Body of pancreas (tissue), 4 donors: ENCODE results near the gene DNASE1L3. TPM values are rescaled to one million over a fixed set of nuclear protein-coding genes. Genes with fewer than 3 reads are reported as not detected.

ENCODE experiments used
- ATAC-seq: fragments of 150-250 bp; one replicate; pipeline ENCODE4 v1.9.1; 2016
- DNase-seq, 4 donors: peaks; one replicate each; pipeline ENCODE4 v3.0.0-alpha.2; 2019
- H3K27ac ChIP-seq, 4 donors: fragments of 200-600 bp; sonication (generic); 1 replicate in 3 of 4; 2 replicates in 1 of 4; pipeline versions ENCODE4 v1.5.1 to v1.6.1; 2016 to 2019; ENCODE audit warnings: mild to moderate bottlenecking in 1 of 4, mixed read lengths in 1 of 4, moderate library complexity in 1 of 4
- H3K27me3 ChIP-seq, 2 donors: fragments of 200-600 bp; sonication (generic); one replicate each; pipeline ENCODE4 v1.6.0; 2016; ENCODE audit warnings: mild to moderate bottlenecking in 1 of 2
- H3K36me3 ChIP-seq, 2 donors: fragments of 200-600 bp; sonication (generic); replicated peaks in 1 of 2; 2 replicates each; pipeline ENCODE4 v1.5.1; 2016; ENCODE audit warnings: low read depth in 2 of 2; ENCODE audit not compliant: insufficient read depth in 1 of 2
- H3K4me1 ChIP-seq: fragments of 200-600 bp; sonication (generic); one replicate; pipeline ENCODE4 v1.6.0; 2016
- H3K4me3 ChIP-seq, 2 donors: fragments of 200-600 bp; sonication (generic); 1 replicate in 1 of 2; 2 replicates in 1 of 2; pipeline ENCODE4 v1.5.1; 2016 to 2019
- H3K9me3 ChIP-seq, 3 donors: fragments of 200-600 bp; sonication (generic); 1 replicate in 2 of 3; 2 replicates in 1 of 3; pipeline ENCODE4 v1.5.1; 2016
- POLR2A ChIP-seq, 3 donors: fragments of 450-650 bp; IDR thresholded peaks; one replicate each; pipeline ENCODE4 v1.6.1; 2016; ENCODE audit warnings: antibody characterized with exemption in 3 of 3, mild to moderate bottlenecking in 2 of 3
- WGBS, 2 donors: methylation state at CpG; one replicate each; pipeline ENCODE4 v1.1.5; 2017; 5-methylcytosine and 5-hydroxymethylcytosine counted together
- intact Hi-C: fragments of 100-400 bp; cut with DNase I; formaldehyde crosslinking; loops from one replicate; pipeline ENCODE4 v1.15.1; 2023
- total RNA-seq, 2 donors: library from RNA; depleted of rRNA; stranded (reverse); fragments of >200 nt; gene quantifications; one replicate each; pipeline ENCODE4 v1.1.0, GENCODE V29; 2016
- TF ChIP-seq, protein P1 (sequence below), 7 experiments: fragments of 450-650 bp in 4 of 7; fragments of 200-600 bp in 3 of 7; sonication (generic) in 3 of 7; IDR thresholded peaks; one replicate each; pipeline ENCODE4 v1.5.1; 2016 to 2019; ENCODE audit warnings: antibody characterized with exemption in 7 of 7

The DNASE1L3 gene
- total RNA-seq, 2 donors from 2014 or later = 2.1 TPM; not detected in 1

DNA sequence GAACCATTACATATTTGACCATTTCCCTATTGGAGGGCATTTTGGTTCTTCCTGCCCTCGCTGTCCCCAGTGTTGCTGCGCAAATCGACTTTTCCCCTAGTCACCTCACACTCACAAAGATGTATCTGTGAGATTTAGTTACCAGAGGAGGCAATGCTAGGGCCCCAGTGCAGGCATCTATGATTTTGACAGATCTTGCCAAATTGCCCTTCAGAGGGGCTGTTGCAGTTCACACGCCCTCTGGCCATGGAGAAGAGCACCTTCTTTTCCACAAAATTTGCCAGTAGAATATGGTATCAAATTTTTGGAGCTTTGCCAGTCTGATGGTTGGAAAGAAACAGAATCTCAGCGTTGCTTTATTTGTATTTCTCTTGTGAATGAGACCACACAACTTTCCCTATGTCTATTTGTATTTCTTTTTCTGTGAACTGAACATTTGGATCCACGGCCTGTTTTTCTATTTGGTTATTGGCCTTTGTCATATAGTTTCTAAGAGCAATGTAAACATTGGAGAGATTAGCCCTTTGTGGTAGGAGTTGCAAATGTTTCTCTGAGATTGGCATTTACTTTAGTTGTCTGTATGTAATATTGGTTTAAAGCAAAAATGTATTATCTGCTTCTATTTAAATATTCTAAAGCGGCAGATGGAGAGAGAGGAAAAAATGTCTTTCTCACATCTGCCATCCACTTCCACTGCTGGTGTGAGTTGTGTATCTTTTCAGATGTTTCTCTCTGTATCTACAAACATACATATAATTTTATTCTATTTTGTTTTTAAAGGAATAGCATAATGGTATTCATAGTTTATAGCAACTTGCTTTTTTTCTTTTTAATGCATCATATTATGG, 66.1 kb downstream of the DNASE1L3 start:
- WGBS, 2 donors = 46 to 54% methylated on average over 7 of the region's 7 CpGs
- Histone ChIP-seq H3K27me3 (no peaks in the 10 kb centered on the region), H3K4me1 (peaks cover 23% of the 10 kb centered on the region), H3K4me3 (no peak overlapping the region), H3K9me3 (no peaks in the 10 kb centered on the region), H3K27ac (peak overlapping the region; percentile 17 to 39 (median 24)), H3K36me3 (peaks cover under 1 to 36% of the 10 kb centered on the region in 2 donors)
- peak in 2 of 4 donors; percentile 45 to 51 for DNase-seq
- TF ChIP-seq, protein P1, sequence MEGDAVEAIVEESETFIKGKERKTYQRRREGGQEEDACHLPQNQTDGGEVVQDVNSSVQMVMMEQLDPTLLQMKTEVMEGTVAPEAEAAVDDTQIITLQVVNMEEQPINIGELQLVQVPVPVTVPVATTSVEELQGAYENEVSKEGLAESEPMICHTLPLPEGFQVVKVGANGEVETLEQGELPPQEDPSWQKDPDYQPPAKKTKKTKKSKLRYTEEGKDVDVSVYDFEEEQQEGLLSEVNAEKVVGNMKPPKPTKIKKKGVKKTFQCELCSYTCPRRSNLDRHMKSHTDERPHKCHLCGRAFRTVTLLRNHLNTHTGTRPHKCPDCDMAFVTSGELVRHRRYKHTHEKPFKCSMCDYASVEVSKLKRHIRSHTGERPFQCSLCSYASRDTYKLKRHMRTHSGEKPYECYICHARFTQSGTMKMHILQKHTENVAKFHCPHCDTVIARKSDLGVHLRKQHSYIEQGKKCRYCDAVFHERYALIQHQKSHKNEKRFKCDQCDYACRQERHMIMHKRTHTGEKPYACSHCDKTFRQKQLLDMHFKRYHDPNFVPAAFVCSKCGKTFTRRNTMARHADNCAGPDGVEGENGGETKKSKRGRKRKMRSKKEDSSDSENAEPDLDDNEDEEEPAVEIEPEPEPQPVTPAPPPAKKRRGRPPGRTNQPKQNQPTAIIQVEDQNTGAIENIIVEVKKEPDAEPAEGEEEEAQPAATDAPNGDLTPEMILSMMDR (IDR thresholded peaks at IDR 0.05) = no peak
- no peak for TF ChIP-seq POLR2A (IDR thresholded peaks at IDR 0.05)
- intact Hi-C loops = no loop called here
- peak; percentile 55 for ATAC-seq

DNA sequence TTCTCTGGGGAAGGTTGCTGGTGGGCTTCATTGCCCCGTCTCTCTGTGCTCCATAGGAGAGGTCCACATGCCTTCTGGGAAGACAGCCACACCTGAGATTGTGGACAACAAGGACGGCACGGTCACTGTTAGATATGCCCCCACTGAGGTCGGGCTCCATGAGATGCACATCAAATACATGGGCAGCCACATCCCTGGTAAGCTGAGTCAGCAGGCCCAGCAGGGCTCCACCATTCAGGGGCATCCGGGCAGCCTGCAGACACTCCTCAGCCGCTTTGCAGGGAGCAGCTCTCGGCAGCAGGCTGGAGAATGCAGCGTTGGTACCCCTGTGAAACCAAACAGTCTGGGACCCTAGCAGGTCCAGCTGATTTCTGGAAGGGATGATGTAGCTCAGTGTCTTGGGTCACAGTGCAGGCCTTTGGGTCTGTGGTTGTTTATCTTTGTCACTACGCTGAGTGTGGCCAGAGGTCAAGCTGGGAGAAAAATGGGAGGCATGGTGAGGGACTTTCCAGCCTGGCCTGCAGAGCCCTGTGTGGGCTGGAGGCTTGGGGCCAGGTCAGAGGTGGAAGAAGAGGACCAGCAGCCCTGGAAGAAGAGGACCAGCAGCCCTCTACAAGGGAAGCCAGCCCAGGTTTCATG, 67.2 kb downstream of the DNASE1L3 start:
- peaks cover 23% of the 10 kb centered on the region for H3K4me1 ChIP-seq
- no peak for TF ChIP-seq POLR2A (IDR thresholded peaks at IDR 0.05)
- TF ChIP-seq, protein P1 (IDR thresholded peaks at IDR 0.05) = no peak
- intact Hi-C loops = no loop called here
- H3K27ac ChIP-seq = peak overlapping the region in 1 of 4 donors; percentile 32
- no peak overlapping the region for H3K4me3 ChIP-seq
- no peak for DNase-seq
- peaks cover 0 to 26% of the 10 kb centered on the region in 2 donors for H3K36me3 ChIP-seq
- no peaks in the 10 kb centered on the region for H3K9me3 ChIP-seq
- 83 to 84% methylated on average over 4 to 9 of the region's 9 CpGs for WGBS, 2 donors
- H3K27me3 ChIP-seq = no peaks in the 10 kb centered on the region
- ATAC-seq = no peak

Other genes with a start within 250 kb of the DNASE1L3 start
- gene FLNB, start 202.6 kb downstream of the DNASE1L3 start, total RNA-seq = 100 to 1,000 TPM; 104 to 121 TPM
- 1 to 10 TPM; 5.3 to 6.2 TPM for gene ABHD6, start 26.8 kb upstream of the DNASE1L3 start, total RNA-seq
- 1 to 10 TPM; 3.6 to 4.3 TPM for gene RPP14, start 95.3 kb upstream of the DNASE1L3 start, total RNA-seq
- 1 to 10 TPM in 1 of 2 donors, under 1 TPM in 1; 0.99 to 4.9 TPM for gene HTD2, start 95.5 kb upstream of the DNASE1L3 start, total RNA-seq
- 10 to 100 TPM in 1 of 2 donors, 1 to 10 TPM in 1; 8.2 to 12.7 TPM for gene PXK, start 121.9 kb upstream of the DNASE1L3 start, total RNA-seq
- gene PDHB, start 222.9 kb upstream of the DNASE1L3 start, total RNA-seq = 10 to 100 TPM; 23.4 to 32.7 TPM